ENCODE measurements around the gene CCSER1. TPM values are rescaled to one million over a fixed set of nuclear protein-coding genes. Genes with fewer than 3 reads are reported as not detected.
"Not testable (repeated sequence)": the region's sequence is repeated elsewhere in the genome, so short reads cannot be mapped to it uniquely, and the experiment has no call there.

CCSER1 gene
- polyA plus RNA-seq, 3 donors from 2014 or later: 0.13 to 0.99 (median 0.90) TPM

DNA sequence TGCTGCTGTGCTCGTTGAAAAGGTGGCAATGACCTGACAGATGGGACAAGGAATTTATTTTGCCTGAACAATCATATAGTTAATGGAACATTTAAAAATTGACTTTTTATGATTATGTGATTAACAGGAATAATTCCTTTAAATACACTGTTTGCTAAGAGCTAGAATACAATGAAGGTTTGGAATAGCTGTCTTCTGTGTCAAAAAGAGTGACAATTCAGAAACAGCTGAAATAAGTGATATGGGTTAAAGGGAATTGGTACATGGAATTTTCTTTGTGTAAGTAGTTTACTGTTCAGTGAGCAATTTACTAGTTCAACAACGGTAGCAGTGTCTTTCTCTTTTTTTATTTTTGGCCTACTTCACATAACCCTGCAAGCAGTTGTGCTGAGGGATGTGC lies 1093.1 kb downstream of the CCSER1 start:
- Mint-ChIP-seq H3K27ac (no peak overlapping the region), H3K4me3 (no peak overlapping the region), H3K4me1 (no peaks in the 10 kb centered on the region), H3K27me3 (ENCODE audit: low read depth in 3 of 3) (peaks cover 0 to 1% (median 0%) of the 10 kb centered on the region in 3 donors), H3K9me3 (peaks cover 4 to 25% (median 21%) of the 10 kb centered on the region in 6 donors), H3K36me3 (no peaks in the 10 kb centered on the region)
- no peak for DNase-seq

DNA sequence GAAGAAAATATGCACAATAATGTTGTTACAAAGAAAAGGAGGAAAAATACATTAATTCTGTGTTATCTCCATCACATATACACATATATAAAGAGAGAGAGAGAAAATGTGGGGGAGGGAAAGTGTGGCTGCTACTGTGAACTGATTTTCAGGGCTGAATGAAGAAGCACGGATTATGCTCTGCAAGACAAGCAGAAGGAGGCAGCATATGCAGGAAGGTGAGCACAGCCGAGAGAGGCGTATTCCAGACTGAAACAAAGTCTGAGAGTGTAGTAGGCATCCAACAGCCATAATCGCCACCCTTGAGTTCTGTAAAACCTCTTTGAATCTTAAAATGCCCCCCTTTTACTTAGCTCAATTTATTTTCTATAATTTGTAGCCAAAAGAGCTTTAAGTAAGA lies 1094.8 kb downstream of the CCSER1 start:
- Mint-ChIP-seq H3K9me3 (peaks cover 4 to 20% (median 15%) of the 10 kb centered on the region in 6 donors), H3K27me3 (ENCODE audit: low read depth in 3 of 3) (peaks cover 0 to 1% (median 1%) of the 10 kb centered on the region in 3 donors), H3K4me1 (no peaks in the 10 kb centered on the region), H3K4me3 (no peak overlapping the region), H3K27ac (no peak overlapping the region), H3K36me3 (no peaks in the 10 kb centered on the region)
- no peak for DNase-seq

DNA sequence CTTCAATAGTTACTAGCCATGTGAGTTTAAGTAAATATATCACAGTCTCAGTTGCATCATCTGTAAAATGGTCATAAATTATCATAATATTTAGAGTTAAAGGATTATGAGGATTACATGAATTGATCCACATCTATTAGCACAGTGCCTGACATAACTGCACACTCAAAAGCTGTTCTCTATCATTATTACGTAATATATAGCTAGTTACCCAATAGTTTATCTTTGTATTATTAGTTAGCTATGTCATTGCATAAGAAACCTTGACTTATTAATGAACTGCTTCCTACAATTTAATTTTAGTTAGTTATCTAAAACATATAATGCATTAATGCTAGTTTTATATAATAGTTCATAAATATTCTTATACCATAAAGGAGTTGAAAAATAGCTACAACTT lies 1099.7 kb downstream of the CCSER1 start:
- Mint-ChIP-seq H3K4me3 (no peak overlapping the region), H3K9me3 (peaks cover 4 to 18% (median 8%) of the 10 kb centered on the region in 6 donors), H3K4me1 (no peaks in the 10 kb centered on the region), H3K27me3 (ENCODE audit: low read depth in 3 of 3) (peaks cover 0 to 1% (median 1%) of the 10 kb centered on the region in 3 donors), H3K27ac (no peak overlapping the region), H3K36me3 (no peaks in the 10 kb centered on the region)
- no peak for DNase-seq

DNA sequence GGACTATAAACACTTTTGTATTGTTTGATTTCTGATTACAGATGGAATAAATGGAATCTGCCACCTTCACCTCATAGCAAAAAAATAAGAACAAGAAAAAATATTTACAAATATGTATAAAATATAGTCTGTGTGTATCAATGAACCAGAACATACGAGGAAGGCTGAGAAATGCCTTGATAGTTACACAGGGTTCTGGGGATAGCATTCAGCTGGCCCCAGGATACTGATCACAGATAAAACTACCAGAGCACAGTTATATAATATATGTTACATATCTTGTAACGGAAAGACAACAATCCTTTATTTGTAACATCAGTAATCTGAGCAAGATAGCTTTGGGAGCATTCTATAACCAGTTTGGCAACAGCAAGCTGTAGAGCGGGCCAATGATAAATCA lies 1101.5 kb downstream of the CCSER1 start:
- H3K4me1 Mint-ChIP-seq: no peaks in the 10 kb centered on the region
- peaks cover 0 to 1% (median 0%) of the 10 kb centered on the region in 3 donors for H3K27me3 Mint-ChIP-seq (ENCODE audit: low read depth in 3 of 3)
- no peaks in the 10 kb centered on the region for H3K36me3 Mint-ChIP-seq
- H3K27ac Mint-ChIP-seq: no peak overlapping the region
- no peak for DNase-seq
- H3K9me3 Mint-ChIP-seq: peaks cover 1 to 13% (median 7%) of the 10 kb centered on the region in 6 donors
- no peak overlapping the region for H3K4me3 Mint-ChIP-seq

DNA sequence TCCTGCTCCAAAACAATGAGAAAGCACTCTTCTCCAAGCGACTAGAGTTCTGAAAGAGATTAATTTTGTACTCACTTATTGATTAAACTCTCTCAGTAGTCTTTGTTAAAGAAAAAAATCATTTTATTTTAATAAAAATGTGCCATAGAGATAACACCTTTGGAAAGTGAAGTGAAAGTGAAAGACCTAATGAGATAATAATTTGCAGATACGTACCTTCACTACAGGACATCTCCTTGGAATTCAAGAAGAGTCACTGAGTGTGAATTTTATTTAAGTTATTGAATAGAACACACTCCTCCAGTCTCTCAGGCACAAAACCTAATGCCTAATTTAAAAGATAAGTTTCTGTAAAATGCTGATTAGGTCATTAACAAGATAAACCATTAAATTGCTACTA lies 1106.0 kb downstream of the CCSER1 start:
- no peak for DNase-seq
- Mint-ChIP-seq H3K9me3 (peaks cover 0 to 31% (median 15%) of the 10 kb centered on the region in 6 donors), H3K27ac (no peak overlapping the region), H3K4me3 (no peak overlapping the region), H3K4me1 (no peaks in the 10 kb centered on the region), H3K27me3 (ENCODE audit: low read depth in 3 of 3) (no peaks in the 10 kb centered on the region), H3K36me3 (no peaks in the 10 kb centered on the region)

DNA sequence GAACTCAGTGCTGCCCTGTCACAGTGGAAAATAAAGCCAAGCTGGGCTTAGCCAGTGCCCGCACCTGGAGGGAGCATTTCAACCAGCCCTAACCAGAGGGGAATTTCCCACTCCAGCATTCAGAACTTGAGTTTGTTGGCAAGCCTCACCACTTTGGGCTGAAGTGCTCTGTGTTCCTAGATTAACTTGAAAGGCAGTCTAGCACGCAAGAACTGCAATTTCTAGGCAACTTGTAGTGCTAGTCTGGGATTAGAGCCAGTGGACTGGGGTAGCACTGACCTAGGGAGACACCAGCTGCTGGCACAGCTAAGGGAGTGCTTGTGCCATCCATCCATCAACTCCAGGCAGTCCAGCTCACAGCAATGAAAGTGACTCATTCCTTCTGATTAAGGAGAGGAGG lies 1115.9 kb downstream of the CCSER1 start:
- H3K27ac Mint-ChIP-seq: no peak overlapping the region
- DNase-seq: no peak
- H3K4me3 Mint-ChIP-seq: no peak overlapping the region
- H3K27me3 Mint-ChIP-seq (ENCODE audit: low read depth in 3 of 3): peaks cover 0 to 2% (median 0%) of the 10 kb centered on the region in 3 donors
- H3K4me1 Mint-ChIP-seq: no peaks in the 10 kb centered on the region
- H3K9me3 Mint-ChIP-seq: peaks cover 11 to 43% (median 24%) of the 10 kb centered on the region in 6 donors
- no peaks in the 10 kb centered on the region for H3K36me3 Mint-ChIP-seq

DNA sequence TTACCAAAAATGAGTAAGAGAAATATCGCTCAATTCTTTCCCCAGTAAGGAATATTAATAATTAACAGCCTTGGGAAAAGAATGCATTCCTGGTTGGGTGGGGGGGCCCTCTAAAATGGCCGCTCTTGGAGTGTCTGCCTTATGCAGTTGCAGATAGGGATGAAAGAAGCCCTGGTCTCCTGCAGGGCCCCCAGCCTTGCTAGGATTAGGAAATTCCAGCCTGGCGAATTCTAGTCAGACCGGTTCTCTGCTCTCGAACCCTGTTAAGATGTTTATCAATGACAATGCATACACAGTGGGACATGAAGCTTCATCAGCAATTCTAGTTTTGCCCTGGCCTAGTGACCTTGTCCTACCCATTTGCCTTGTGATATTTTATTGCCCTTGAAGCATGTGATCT lies 1128.8 kb downstream of the CCSER1 start:
- Mint-ChIP-seq H3K9me3 (peaks cover 8 to 53% (median 23%) of the 10 kb centered on the region in 6 donors), H3K4me3 (no peak overlapping the region), H3K27ac (no peak overlapping the region), H3K36me3 (no peaks in the 10 kb centered on the region), H3K27me3 (ENCODE audit: low read depth in 3 of 3) (no peaks in the 10 kb centered on the region), H3K4me1 (no peaks in the 10 kb centered on the region)
- no peak for DNase-seq

DNA sequence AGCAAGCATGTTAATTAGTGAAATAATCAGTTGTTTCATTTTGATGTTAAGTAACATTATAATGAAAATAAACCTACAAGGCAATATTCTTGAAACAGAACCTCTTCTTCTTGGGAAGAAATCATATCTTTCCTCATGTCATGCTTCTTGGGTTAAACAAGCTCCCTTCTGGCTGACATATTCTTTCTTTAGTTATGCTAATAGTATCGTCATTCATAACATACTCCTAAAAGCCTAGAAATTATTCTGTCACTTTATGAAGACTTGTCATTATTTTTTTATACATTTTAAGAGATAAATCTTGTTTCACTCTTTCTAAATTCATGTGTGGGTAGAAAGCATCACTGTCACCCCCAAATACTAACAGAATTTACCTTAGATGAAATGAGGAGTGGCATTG lies 1129.6 kb downstream of the CCSER1 start:
- H3K27ac Mint-ChIP-seq: no peak overlapping the region
- peaks cover 11 to 56% (median 27%) of the 10 kb centered on the region in 6 donors for H3K9me3 Mint-ChIP-seq
- no peak for DNase-seq
- H3K4me3 Mint-ChIP-seq: no peak overlapping the region
- H3K27me3 Mint-ChIP-seq (ENCODE audit: low read depth in 3 of 3): no peaks in the 10 kb centered on the region
- H3K36me3 Mint-ChIP-seq: no peaks in the 10 kb centered on the region
- no peaks in the 10 kb centered on the region for H3K4me1 Mint-ChIP-seq

DNA sequence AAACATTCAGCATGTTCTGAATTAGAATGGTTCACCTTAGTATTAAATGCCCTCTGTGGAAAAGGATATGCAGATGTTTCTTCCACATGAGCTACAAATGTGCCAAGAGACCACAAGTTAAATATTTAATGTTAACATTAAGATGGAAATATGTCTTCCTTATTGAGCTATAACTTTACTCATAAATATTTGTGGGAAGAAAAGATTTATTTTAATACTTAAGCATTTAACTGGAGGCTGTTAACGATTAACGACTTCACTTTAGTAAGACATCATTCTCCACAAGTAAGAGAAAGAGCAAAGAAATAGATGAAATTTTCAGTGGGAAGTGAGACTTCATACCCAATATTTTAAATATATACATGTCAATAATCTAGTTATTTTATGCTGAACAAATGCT lies 1130.5 kb downstream of the CCSER1 start:
- no peak overlapping the region for H3K4me3 Mint-ChIP-seq
- H3K9me3 Mint-ChIP-seq: peaks cover 8 to 55% (median 27%) of the 10 kb centered on the region in 6 donors
- DNase-seq: no peak
- H3K27me3 Mint-ChIP-seq (ENCODE audit: low read depth in 3 of 3): no peaks in the 10 kb centered on the region
- H3K4me1 Mint-ChIP-seq: no peaks in the 10 kb centered on the region
- H3K27ac Mint-ChIP-seq: no peak overlapping the region
- no peaks in the 10 kb centered on the region for H3K36me3 Mint-ChIP-seq

DNA sequence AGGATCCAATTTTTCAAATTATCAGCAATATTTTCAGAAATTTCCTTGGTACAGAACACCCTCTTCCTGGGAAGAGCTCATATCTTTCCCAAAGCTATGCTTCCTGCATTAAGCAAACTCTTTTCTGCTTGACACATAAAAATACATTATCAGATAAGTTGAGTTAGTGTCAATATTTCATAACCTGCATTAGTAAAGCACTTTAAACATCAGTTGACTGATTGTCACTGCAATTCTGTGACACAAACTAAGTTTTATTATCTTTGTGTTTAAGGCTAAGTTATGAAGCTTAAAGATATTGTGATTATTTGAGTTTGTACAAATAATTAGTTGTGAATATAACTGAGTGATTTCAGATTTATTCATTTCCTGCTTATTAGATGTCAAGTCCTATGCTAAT lies 1131.1 kb downstream of the CCSER1 start:
- H3K27ac Mint-ChIP-seq: no peak overlapping the region
- peaks cover 10 to 56% (median 28%) of the 10 kb centered on the region in 6 donors for H3K9me3 Mint-ChIP-seq
- H3K27me3 Mint-ChIP-seq (ENCODE audit: low read depth in 3 of 3): no peaks in the 10 kb centered on the region
- no peaks in the 10 kb centered on the region for H3K4me1 Mint-ChIP-seq
- H3K36me3 Mint-ChIP-seq: no peaks in the 10 kb centered on the region
- H3K4me3 Mint-ChIP-seq: no peak overlapping the region
- DNase-seq: no peak

DNA sequence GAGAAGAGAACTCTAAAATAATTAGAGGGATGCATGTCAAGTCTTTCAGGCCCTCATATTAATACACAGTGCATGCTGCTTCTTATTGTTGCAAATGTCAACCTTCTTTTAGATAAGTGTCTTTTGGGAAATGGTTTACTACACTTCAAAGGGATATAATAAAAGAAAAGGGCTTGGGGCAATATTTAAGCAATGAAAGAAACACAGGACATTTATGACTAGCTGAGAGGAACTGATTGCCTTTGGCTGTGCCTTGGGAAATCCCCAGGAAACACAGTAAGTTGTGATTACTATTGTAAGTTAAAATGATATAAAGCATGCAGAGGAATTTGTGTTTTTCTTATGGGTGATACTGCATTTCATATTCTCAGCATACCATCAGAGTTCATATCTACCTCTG lies 1140.3 kb downstream of the CCSER1 start:
- no peaks in the 10 kb centered on the region for H3K36me3 Mint-ChIP-seq
- H3K4me3 Mint-ChIP-seq: no peak overlapping the region
- H3K27ac Mint-ChIP-seq: no peak overlapping the region
- H3K27me3 Mint-ChIP-seq (ENCODE audit: low read depth in 3 of 3): peaks cover 0 to 2% (median 0%) of the 10 kb centered on the region in 3 donors
- H3K4me1 Mint-ChIP-seq: no peaks in the 10 kb centered on the region
- H3K9me3 Mint-ChIP-seq: peaks cover 12 to 44% (median 23%) of the 10 kb centered on the region in 6 donors
- no peak for DNase-seq

DNA sequence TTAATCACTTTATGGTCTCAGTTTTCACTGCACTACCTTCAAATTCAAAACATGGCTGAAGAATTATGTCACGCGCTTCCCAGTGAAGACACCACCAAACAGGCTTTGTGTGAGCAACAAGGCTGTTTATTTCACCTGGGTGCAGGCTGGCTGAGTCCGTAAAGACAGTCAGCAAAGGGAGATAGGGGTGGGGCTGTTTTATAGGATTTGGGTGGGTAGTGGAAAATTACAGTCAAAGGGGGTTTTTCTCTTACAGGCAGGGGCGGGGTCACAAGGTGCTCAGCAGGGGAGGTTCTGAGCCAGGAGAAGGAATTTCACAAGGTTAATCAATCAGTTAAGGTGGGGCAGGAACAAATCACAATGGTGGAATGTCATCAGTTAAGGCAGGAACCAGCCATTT lies 1141.3 kb downstream of the CCSER1 start:
- H3K36me3 Mint-ChIP-seq; H3K4me3 Mint-ChIP-seq; H3K27ac Mint-ChIP-seq; H3K4me1 Mint-ChIP-seq; H3K27me3 Mint-ChIP-seq (ENCODE audit: low read depth in 3 of 3); DNase-seq: not testable (repeated sequence)
- peaks cover 13 to 53% (median 26%) of the 10 kb centered on the region in 6 donors for H3K9me3 Mint-ChIP-seq

DNA sequence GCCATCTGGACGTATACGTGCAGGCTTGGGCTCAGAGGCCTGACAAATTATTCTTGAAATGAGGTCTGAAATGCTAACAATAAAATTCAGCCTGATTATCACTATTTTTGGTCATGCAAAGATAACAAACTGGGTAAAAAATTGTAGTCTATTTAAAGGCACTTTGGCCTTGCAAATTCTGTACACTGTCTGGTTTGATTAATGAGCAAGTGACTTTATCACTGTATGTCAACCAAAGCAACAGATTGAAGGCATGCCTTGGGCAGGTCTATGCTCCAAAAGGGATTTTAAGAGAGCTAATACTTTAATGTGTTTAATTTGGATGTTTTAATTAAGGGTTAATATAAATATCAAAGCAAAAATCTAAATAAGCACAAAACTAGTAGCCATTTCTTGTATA lies 1141.7 kb downstream of the CCSER1 start:
- no peaks in the 10 kb centered on the region for H3K4me1 Mint-ChIP-seq
- H3K36me3 Mint-ChIP-seq: no peaks in the 10 kb centered on the region
- DNase-seq: no peak
- no peak overlapping the region for H3K4me3 Mint-ChIP-seq
- no peak overlapping the region for H3K27ac Mint-ChIP-seq
- peaks cover 13 to 56% (median 26%) of the 10 kb centered on the region in 6 donors for H3K9me3 Mint-ChIP-seq
- peaks cover 0 to 2% (median 0%) of the 10 kb centered on the region in 3 donors for H3K27me3 Mint-ChIP-seq (ENCODE audit: low read depth in 3 of 3)

DNA sequence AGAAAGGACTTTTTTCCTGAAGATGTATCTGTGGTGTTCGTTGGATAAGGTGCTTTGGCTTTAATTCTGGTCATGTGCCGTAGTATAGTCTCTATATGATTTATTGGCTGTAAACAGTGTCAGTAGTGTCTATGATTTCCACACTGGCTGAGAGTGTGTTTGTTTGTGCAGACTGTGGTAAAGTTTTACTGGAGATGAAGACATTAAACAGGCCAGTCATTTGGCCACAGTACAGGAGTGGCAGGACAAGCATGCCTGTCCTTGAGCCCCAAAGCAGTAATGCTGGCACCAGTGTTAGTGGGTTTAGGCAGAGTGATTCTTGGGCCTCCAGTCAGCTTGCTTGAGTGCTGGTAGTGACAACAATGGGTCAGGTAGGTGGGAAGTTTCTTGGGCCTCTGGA lies 1152.7 kb downstream of the CCSER1 start:
- no peak for DNase-seq
- no peaks in the 10 kb centered on the region for H3K4me1 Mint-ChIP-seq
- no peaks in the 10 kb centered on the region for H3K36me3 Mint-ChIP-seq
- peaks cover 11 to 78% (median 45%) of the 10 kb centered on the region in 6 donors for H3K9me3 Mint-ChIP-seq
- H3K27me3 Mint-ChIP-seq (ENCODE audit: low read depth in 3 of 3): peaks cover 0 to 3% (median 0%) of the 10 kb centered on the region in 3 donors
- H3K4me3 Mint-ChIP-seq: no peak overlapping the region
- no peak overlapping the region for H3K27ac Mint-ChIP-seq

DNA sequence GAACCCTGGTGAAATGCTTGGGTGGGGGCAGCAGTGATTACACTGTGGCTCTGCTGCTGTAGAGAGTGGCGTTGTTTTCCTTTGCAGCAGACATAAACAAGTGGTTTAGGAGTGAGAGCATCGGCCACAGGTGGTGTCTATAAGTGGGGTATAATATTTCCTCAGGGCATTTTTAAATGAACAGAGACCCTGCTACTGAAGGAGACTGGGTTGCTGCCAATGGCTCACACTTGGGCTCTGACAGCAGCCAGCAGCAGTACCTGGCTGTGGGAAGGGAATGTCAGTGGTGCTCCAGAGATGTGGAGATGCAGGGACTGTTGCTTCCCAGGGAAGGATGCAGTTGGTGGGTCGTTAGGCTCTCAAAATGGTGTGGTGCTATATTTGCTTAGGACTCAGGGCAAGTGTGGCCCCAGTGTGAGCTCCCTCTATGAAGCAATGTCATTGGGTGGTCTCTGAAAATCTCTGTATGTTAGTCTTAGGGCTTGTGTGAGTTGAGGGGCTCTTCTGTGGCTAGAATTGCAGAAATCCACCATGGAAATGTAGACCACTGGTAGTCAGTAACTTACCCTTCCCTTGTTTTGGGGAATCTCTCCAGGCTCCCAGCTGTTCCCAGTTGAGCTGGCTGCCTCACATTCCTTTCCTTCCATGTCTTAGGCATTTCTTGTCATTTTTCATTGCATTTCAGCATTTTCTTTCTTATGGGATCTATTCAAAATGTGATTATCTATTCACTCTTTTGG lies 1153.5 kb downstream of the CCSER1 start:
- H3K27ac Mint-ChIP-seq: no peak overlapping the region
- H3K27me3 Mint-ChIP-seq (ENCODE audit: low read depth in 3 of 3): peaks cover 0 to 1% (median 0%) of the 10 kb centered on the region in 3 donors
- no peaks in the 10 kb centered on the region for H3K36me3 Mint-ChIP-seq
- H3K9me3 Mint-ChIP-seq: peaks cover 11 to 76% (median 39%) of the 10 kb centered on the region in 6 donors
- H3K4me1 Mint-ChIP-seq: no peaks in the 10 kb centered on the region
- no peak overlapping the region for H3K4me3 Mint-ChIP-seq
- DNase-seq: no peak

All from immature natural killer cell (primary cell).